ENCODE data around the gene VKORC1. TPM values are rescaled to one million over a fixed set of nuclear protein-coding genes. Genes with fewer than 3 reads are reported as not detected.

The VKORC1 gene
- total and polyA plus RNA-seq, 4 donors: 29.9 to 519 (median 263) TPM

Other genes with a start within 250 kb of the VKORC1 start
- 1 to 10 TPM; 3.4 to 6.1 TPM for gene BCL7C, start 200.7 kb downstream of the VKORC1 start, total RNA-seq
- gene BCL7C, start 200.7 kb downstream of the VKORC1 start, polyA plus RNA-seq: 1 to 10 TPM; 4.9 to 7.1 TPM
- gene CTF1, start 198.2 kb downstream of the VKORC1 start, total RNA-seq: under 1 TPM in 1 of 2 donors, not detected in 1; 0.75 TPM
- gene CTF1, start 198.2 kb downstream of the VKORC1 start, polyA plus RNA-seq: under 1 TPM; 0.19 to 0.35 TPM
- gene FBXL19, start 171.2 kb downstream of the VKORC1 start, total RNA-seq: 1 to 10 TPM; 3.0 to 4.8 TPM
- gene FBXL19, start 171.2 kb downstream of the VKORC1 start, polyA plus RNA-seq: 1 to 10 TPM in 1 of 2 donors, under 1 TPM in 1; 0.31 to 2.4 TPM
- 10 to 100 TPM; 26.6 to 39.1 TPM for gene ORAI3, start 145.7 kb downstream of the VKORC1 start, total RNA-seq
- gene ORAI3, start 145.7 kb downstream of the VKORC1 start, polyA plus RNA-seq: 10 to 100 TPM; 28.8 to 34.1 TPM
- gene SETD1A, start 137.0 kb downstream of the VKORC1 start, total RNA-seq: 1 to 10 TPM; 3.6 to 3.8 TPM
- 1 to 10 TPM; 2.7 to 4.9 TPM for gene SETD1A, start 137.0 kb downstream of the VKORC1 start, polyA plus RNA-seq
- 10 to 100 TPM; 23.9 to 84.8 TPM for gene HSD3B7, start 109.6 kb downstream of the VKORC1 start, total RNA-seq
- 10 to 100 TPM; 74.0 to 93.9 TPM for gene HSD3B7, start 109.6 kb downstream of the VKORC1 start, polyA plus RNA-seq
- gene STX1B, start 84.2 kb downstream of the VKORC1 start, total RNA-seq: 1 to 10 TPM in 1 of 2 donors, under 1 TPM in 1; 0.09 to 1.2 TPM
- gene STX1B, start 84.2 kb downstream of the VKORC1 start, polyA plus RNA-seq: under 1 TPM; 0.19 to 0.82 TPM
- 10 to 100 TPM; 11.4 to 19.8 TPM for gene STX4, start 61.2 kb downstream of the VKORC1 start, total RNA-seq
- 10 to 100 TPM; 14.9 to 22.1 TPM for gene STX4, start 61.2 kb downstream of the VKORC1 start, polyA plus RNA-seq
- 1 to 10 TPM; 4.4 to 4.8 TPM for gene ZNF668, start 20.6 kb downstream of the VKORC1 start, total RNA-seq
- gene ZNF668, start 20.6 kb downstream of the VKORC1 start, polyA plus RNA-seq: 1 to 10 TPM in 1 of 2 donors, under 1 TPM in 1; 0.92 to 3.3 TPM
- gene ZNF646, start 20.4 kb downstream of the VKORC1 start, total RNA-seq: 1 to 10 TPM; 5.4 to 9.6 TPM
- 1 to 10 TPM in 1 of 2 donors, under 1 TPM in 1; 0.89 to 2.7 TPM for gene ZNF646, start 20.4 kb downstream of the VKORC1 start, polyA plus RNA-seq
- gene PRSS53, start 5.9 kb downstream of the VKORC1 start, total RNA-seq: 10 to 100 TPM in 1 of 2 donors, under 1 TPM in 1; 0.51 to 14.5 TPM
- 1 to 10 TPM; 1.6 to 4.4 TPM for gene PRSS53, start 5.9 kb downstream of the VKORC1 start, polyA plus RNA-seq
- gene BCKDK, start 13.6 kb upstream of the VKORC1 start, total RNA-seq: 10 to 100 TPM; 10.0 to 29.5 TPM
- 10 to 100 TPM; 40.2 to 41.6 TPM for gene BCKDK, start 13.6 kb upstream of the VKORC1 start, polyA plus RNA-seq
- gene KAT8, start 22.9 kb upstream of the VKORC1 start, total RNA-seq: 10 to 100 TPM; 20.9 to 37.4 TPM
- gene KAT8, start 22.9 kb upstream of the VKORC1 start, polyA plus RNA-seq: 10 to 100 TPM; 15.9 to 18.3 TPM
- gene PRSS8, start 40.9 kb upstream of the VKORC1 start, total RNA-seq: 1 to 10 TPM; 1.1 to 8.3 TPM
- gene PRSS8, start 40.9 kb upstream of the VKORC1 start, polyA plus RNA-seq: 10 to 100 TPM in 1 of 2 donors, 1 to 10 TPM in 1; 8.5 to 50.1 TPM
- gene PRSS36, start 55.3 kb upstream of the VKORC1 start, total RNA-seq: under 1 TPM; 0.09 to 0.50 TPM
- 1 to 10 TPM in 1 of 2 donors, under 1 TPM in 1; 0.74 to 2.1 TPM for gene PRSS36, start 55.3 kb upstream of the VKORC1 start, polyA plus RNA-seq
- gene FUS, start 85.3 kb upstream of the VKORC1 start, total RNA-seq: 10 to 100 TPM; 36.4 to 51.5 TPM
- 10 to 100 TPM in 1 of 2 donors, 1 to 10 TPM in 1; 7.5 to 42.3 TPM for gene FUS, start 85.3 kb upstream of the VKORC1 start, polyA plus RNA-seq
- 10 to 100 TPM in 1 of 2 donors, 1 to 10 TPM in 1; 6.7 to 35.9 TPM for gene PYCARD, start 108.0 kb upstream of the VKORC1 start, total RNA-seq
- 10 to 100 TPM in 1 of 2 donors, 1 to 10 TPM in 1; 9.7 to 11.8 TPM for gene PYCARD, start 108.0 kb upstream of the VKORC1 start, polyA plus RNA-seq
- gene TRIM72, start 119.3 kb upstream of the VKORC1 start, total RNA-seq: under 1 TPM in 1 of 2 donors, not detected in 1; under 0.01 TPM
- gene TRIM72, start 119.3 kb upstream of the VKORC1 start, polyA plus RNA-seq: under 1 TPM; 0.02 to 0.10 TPM
- not detected for gene PYDC1, start 122.3 kb upstream of the VKORC1 start, total RNA-seq
- not detected for gene PYDC1, start 122.3 kb upstream of the VKORC1 start, polyA plus RNA-seq
- 10 to 100 TPM in 1 of 2 donors, 1 to 10 TPM in 1; 5.3 to 10.1 TPM for gene ITGAM, start 165.2 kb upstream of the VKORC1 start, total RNA-seq
- gene ITGAM, start 165.2 kb upstream of the VKORC1 start, polyA plus RNA-seq: 1 to 10 TPM in 1 of 2 donors, under 1 TPM in 1; 0.65 to 2.9 TPM

Data from liver (tissue), 4 donors.